ENCODE data around the gene DACT1. TPM values are rescaled to one million over a fixed set of nuclear protein-coding genes. Genes with fewer than 3 reads are reported as not detected.

Gene DACT1
- total RNA-seq, 6 experiments from 2014 or later: 3.9 to 4.9 (median 4.5) TPM

DNA sequence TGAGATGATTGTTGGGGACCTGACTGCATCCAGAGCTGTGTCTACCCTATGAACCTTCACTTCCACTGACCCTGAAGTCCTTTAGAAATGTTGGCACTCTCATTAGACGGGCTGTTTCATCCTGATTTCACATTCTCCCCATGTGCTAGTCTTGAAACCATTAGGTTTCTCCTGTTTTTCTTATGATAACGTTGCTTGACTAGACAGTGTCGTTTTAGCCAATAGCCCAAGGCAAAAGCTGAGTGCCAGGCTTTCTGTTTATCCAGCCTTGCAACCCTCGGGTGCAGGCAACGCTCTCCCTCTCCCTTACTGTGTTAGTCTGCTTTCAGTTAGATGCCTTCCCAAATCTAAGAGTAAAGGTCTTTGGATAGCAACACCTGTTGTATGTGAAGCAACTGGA lies 30.1 kb downstream of the DACT1 start:
- H3K9me3 Mint-ChIP-seq: no peaks in the 10 kb centered on the region
- peaks cover 14% of the 10 kb centered on the region for H3K4me1 Mint-ChIP-seq (ENCODE audit: low read depth)
- no peak overlapping the region for H3K27ac Mint-ChIP-seq
- H3K36me3 Mint-ChIP-seq (ENCODE audit: low read depth): no peaks in the 10 kb centered on the region
- TF ChIP-seq, protein P1, sequence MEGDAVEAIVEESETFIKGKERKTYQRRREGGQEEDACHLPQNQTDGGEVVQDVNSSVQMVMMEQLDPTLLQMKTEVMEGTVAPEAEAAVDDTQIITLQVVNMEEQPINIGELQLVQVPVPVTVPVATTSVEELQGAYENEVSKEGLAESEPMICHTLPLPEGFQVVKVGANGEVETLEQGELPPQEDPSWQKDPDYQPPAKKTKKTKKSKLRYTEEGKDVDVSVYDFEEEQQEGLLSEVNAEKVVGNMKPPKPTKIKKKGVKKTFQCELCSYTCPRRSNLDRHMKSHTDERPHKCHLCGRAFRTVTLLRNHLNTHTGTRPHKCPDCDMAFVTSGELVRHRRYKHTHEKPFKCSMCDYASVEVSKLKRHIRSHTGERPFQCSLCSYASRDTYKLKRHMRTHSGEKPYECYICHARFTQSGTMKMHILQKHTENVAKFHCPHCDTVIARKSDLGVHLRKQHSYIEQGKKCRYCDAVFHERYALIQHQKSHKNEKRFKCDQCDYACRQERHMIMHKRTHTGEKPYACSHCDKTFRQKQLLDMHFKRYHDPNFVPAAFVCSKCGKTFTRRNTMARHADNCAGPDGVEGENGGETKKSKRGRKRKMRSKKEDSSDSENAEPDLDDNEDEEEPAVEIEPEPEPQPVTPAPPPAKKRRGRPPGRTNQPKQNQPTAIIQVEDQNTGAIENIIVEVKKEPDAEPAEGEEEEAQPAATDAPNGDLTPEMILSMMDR (IDR thresholded peaks at IDR 0.05): no peak
- DNase-seq: no peak
- H3K4me3 Mint-ChIP-seq: no peak overlapping the region
- peaks cover 7% of the 10 kb centered on the region for H3K27me3 Mint-ChIP-seq (ENCODE audit: insufficient read depth)

DNA sequence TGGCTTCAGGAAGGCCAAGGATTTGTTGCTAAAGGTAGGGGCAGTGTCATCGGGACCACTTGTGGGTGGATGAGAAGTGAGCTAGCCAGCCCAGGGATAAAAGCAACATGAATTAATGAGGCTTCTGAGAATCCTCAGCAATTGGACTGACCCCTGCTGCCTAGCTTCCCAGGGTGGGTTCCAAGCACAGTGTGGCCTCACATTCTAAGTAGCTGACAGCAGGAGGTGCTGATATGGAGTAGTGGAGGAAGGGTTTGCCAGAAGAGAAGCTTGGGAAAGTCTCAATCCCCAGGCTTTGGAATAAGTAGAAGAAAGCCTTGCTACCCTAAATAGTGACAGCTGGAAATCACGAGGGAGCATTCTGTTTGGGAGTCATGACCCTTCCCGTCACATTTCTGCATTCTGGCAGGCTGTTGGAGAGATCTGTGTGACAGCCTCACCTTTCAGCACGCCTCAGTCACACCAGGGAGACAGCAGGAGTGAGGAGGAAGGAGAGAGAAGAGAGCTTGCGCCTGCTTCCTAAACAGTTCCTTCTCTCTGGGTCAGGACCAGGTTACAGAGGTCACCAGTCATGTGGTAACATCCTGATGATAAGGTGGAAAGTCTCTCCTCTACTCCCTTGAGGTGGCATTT lies 31.2 kb downstream of the DACT1 start:
- Mint-ChIP-seq H3K27ac (no peak overlapping the region), H3K4me3 (no peak overlapping the region), H3K36me3 (ENCODE audit: low read depth) (no peaks in the 10 kb centered on the region), H3K27me3 (ENCODE audit: insufficient read depth) (peaks cover 7% of the 10 kb centered on the region), H3K4me1 (ENCODE audit: low read depth) (peaks cover 4% of the 10 kb centered on the region), H3K9me3 (no peaks in the 10 kb centered on the region)
- TF ChIP-seq, protein P1 (IDR thresholded peaks at IDR 0.05): no peak
- DNase-seq: no peak

DNA sequence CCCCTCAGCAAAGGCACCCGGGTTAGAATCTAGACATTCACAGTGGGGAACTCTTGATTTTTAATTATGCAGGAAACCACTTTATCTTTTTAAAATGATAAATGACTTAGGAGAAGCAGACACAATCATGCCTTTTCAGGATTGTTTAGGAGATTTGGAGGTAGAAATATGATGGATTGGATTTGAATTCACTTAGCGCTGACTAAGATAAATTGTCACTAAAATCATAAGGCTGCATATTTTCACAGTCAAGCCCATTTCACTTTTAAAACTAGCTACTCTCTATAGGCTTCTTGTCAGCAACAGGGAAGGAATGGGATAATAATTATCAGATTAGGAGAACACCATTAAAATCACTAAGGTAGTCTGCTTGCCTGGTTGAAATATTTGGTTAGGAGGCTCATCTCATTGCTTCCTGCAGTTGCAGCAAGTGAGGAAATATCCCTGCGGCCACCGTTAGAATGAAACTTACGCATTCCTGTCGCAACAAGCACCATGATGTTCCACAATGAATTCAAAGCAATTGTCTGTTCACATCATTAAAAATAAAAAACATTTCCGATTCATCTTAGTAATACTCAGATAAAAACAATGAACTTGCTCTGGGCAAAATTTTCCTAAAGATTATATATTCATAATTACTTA lies 31.9 kb downstream of the DACT1 start:
- no peaks in the 10 kb centered on the region for H3K36me3 Mint-ChIP-seq (ENCODE audit: low read depth)
- TF ChIP-seq, protein P1 (IDR thresholded peaks at IDR 0.05): no peak
- no peaks in the 10 kb centered on the region for H3K9me3 Mint-ChIP-seq
- H3K4me1 Mint-ChIP-seq (ENCODE audit: low read depth): no peaks in the 10 kb centered on the region
- peaks cover 7% of the 10 kb centered on the region for H3K27me3 Mint-ChIP-seq (ENCODE audit: insufficient read depth)
- no peak overlapping the region for H3K4me3 Mint-ChIP-seq
- DNase-seq: no peak
- no peak overlapping the region for H3K27ac Mint-ChIP-seq

DNA sequence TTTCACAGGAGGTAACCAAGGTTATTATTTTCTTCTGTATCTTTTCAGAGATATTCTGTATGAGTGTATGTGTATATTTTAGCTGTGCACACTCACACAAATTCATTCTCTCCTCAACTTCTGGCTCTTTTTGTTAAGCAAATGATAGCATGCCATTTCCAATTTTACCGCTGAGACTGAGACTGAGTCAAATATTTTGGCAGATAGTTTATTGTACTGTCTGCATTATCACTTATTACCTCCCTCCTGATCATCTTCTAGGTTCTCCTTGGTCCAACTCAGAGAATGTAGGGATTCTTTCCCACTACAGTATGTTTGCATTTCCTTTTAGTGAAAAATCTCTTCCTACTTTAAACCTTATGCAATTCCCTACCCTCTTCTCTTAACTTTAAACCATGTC lies 33.3 kb downstream of the DACT1 start:
- TF ChIP-seq, protein P1 (IDR thresholded peaks at IDR 0.05): no peak
- H3K4me3 Mint-ChIP-seq: no peak overlapping the region
- H3K4me1 Mint-ChIP-seq (ENCODE audit: low read depth): no peaks in the 10 kb centered on the region
- H3K9me3 Mint-ChIP-seq: no peaks in the 10 kb centered on the region
- H3K36me3 Mint-ChIP-seq (ENCODE audit: low read depth): no peaks in the 10 kb centered on the region
- H3K27me3 Mint-ChIP-seq (ENCODE audit: insufficient read depth): peaks cover 7% of the 10 kb centered on the region
- no peak for DNase-seq
- H3K27ac Mint-ChIP-seq: no peak overlapping the region

DNA sequence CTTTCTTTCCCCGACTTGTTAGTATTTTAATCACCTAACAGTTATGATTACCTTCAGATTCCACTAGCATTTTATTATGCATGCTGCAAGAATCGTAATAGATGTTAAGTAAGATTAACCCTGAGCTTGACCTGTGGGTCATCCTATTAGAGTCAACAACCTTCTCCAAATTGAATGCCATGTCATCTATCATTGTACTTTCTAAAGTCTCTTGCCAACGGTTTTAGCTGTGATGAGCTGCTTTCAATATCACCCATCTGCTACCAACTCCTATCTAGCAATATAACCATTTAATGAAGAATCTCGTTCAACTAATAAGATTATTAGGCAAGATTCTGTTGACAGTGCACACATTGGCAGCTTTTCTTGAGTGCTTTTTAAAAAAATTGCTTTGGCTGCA lies 33.7 kb downstream of the DACT1 start:
- H3K4me1 Mint-ChIP-seq (ENCODE audit: low read depth): no peaks in the 10 kb centered on the region
- no peak for DNase-seq

More for the DNA sequence above, 33.7 kb downstream of the DACT1 start:
- no peaks in the 10 kb centered on the region for H3K36me3 Mint-ChIP-seq (ENCODE audit: low read depth)
- H3K27me3 Mint-ChIP-seq (ENCODE audit: insufficient read depth): peaks cover 7% of the 10 kb centered on the region
- no peak overlapping the region for H3K4me3 Mint-ChIP-seq
- H3K27ac Mint-ChIP-seq: no peak overlapping the region
- TF ChIP-seq, protein P1 (IDR thresholded peaks at IDR 0.05): no peak
- H3K9me3 Mint-ChIP-seq: no peaks in the 10 kb centered on the region

Data from HFFc6 (cell line).